HG03442 (cell line): ENCODE measurements around the gene JPT1.

ENCODE experiments used
- ATAC-seq: cut with Tn5 transposase; IDR thresholded peaks from one replicate; pipeline ENCODE4 v1.9.1; 2021; ENCODE audit warnings: mild to moderate bottlenecking, moderate library complexity; ENCODE audit not compliant: unreplicated experiment

The JPT1 gene

GRCh38 chr17:75108193-75108592, 46.1 kb downstream of the JPT1 start:
- no peak for ATAC-seq

DNA sequence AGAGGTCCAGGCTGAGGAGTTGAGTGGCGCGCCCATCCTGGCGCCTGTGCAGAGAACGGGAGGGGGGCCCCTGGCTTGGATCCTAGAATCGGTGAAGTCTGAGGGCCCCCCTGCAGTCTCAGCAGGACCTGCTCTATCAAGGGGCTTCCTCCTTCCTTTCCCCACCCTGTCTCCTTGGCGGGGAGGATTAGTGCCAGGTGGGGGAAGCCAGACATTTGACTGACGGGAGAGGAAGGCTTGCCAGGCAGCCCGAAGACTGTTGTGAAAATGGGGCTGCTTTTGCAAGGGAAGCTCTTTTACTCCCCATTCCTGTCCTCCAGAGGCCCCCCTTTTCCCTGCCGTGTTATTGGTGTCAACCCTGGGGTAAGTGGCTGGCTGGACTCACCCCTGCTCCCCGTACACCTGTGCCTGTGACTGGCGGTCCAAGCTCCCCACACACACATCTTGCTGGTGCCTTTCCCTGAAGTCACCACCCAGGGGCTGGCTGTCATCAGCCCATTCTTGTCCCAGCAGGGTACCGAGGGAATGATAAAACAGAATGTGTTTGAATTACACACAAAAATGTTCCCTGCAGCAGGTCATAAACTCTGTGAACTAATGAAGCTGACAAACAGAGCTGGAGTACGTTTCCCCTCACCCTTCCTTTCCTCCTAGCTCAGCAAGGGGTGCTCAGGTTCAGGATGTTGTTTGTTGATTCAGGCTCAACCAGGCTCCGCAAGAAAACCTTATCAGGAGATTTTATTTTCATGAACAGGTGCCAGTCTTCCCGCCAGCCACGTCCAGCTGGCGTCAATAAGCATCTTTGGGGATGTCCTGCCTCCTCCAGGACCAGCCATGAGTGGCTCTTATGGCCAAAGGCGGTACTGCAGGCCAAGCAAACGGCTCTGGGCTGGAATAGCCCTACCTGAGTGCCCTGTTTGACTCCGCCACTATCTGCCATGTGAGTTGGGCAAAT, 48.9 kb downstream of the JPT1 start:
- no peak for ATAC-seq

GRCh38 chr17:75103601-75104554, 50.4 kb downstream of the JPT1 start:
- ATAC-seq = no peak

- no peak for ATAC-seq
Measured at GRCh38 chr17:75102385-75102821, 51.9 kb downstream of the JPT1 start.

DNA sequence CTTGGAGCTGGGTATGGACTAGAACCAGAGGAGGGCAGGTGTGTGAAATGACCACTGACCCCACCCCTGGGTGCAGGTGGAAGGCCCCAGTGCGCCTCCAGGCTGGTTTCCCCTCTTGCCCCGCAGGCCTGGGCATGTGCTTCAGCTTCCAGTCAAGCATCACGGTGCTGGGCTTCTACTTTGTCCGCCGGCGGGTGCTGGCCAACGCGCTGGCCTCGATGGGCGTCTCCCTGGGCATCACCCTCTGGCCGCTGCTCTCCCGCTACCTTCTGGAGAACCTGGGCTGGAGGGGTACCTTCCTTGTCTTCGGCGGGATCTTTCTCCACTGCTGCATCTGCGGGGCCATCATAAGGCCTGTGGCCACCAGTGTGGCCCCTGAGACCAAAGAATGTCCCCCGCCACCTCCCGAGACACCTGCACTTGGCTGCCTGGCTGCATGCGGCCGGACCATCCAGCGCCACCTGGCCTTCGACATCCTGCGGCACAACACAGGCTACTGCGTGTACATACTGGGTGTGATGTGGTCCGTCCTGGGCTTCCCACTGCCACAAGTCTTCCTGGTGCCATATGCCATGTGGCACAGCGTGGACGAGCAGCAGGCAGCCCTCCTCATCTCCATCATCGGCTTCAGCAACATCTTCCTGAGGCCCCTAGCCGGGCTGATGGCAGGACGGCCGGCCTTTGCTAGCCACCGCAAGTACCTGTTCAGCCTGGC, 54.3 kb downstream of the JPT1 start:
- no peak for ATAC-seq

- ATAC-seq = no peak
Measured at GRCh38 chr17:75098861-75099260, 55.5 kb downstream of the JPT1 start.

DNA sequence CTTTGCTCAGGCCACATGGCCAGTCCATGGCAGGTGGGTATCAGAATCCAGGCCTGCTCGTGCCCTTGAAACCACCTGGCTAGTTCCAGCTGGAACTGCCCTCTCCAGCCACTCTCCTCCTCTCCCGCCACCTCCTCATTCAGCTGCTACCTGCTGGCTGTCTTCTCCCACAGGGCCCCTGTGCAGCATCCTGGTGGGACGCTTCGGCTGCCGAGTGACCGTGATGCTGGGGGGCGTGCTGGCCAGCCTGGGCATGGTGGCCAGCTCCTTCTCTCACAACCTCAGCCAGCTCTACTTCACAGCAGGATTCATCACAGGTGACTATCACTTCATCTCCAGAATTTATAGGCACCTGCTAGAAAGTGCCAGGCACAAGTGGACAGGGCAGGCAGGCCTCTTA, 56.4 kb downstream of the JPT1 start:
- ATAC-seq = no peak

GRCh38 chr17:75096082-75096625, 58.2 kb downstream of the JPT1 start:
- ATAC-seq = no peak

DNA sequence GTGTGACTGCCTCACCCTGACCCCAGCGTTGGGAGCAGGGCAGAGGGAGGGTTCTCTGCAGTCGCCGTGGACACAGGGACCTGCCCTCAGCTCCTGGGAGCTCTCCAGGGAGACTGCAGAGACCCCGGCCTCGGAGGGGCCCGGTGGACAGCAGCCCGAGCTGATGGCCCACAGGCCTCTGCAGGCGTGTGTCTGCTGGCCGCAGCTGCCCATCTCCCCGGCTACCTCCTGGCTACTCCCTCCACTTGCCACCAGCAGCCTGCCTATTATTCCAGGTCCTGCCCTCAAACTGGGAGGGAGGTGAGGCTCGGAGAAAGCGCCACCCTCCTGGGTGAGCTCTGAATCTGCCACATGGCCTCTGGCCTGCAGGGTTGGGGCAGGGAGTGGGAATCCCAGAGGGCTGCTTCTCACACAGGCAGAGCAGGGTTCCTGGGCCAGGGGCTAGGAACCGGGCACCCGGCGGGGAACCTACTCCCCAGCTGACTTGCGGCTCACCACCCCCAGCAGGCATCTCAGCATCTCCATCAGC, 59.4 kb downstream of the JPT1 start:
- ATAC-seq = no peak

GRCh38 chr17:75093548-75094158, 60.7 kb downstream of the JPT1 start:
- ATAC-seq = no peak

GRCh38 chr17:75091855-75092327, 62.4 kb downstream of the JPT1 start:
- no peak for ATAC-seq

- no peak for ATAC-seq
Measured at GRCh38 chr17:75090871-75091854, 63.1 kb downstream of the JPT1 start.

DNA sequence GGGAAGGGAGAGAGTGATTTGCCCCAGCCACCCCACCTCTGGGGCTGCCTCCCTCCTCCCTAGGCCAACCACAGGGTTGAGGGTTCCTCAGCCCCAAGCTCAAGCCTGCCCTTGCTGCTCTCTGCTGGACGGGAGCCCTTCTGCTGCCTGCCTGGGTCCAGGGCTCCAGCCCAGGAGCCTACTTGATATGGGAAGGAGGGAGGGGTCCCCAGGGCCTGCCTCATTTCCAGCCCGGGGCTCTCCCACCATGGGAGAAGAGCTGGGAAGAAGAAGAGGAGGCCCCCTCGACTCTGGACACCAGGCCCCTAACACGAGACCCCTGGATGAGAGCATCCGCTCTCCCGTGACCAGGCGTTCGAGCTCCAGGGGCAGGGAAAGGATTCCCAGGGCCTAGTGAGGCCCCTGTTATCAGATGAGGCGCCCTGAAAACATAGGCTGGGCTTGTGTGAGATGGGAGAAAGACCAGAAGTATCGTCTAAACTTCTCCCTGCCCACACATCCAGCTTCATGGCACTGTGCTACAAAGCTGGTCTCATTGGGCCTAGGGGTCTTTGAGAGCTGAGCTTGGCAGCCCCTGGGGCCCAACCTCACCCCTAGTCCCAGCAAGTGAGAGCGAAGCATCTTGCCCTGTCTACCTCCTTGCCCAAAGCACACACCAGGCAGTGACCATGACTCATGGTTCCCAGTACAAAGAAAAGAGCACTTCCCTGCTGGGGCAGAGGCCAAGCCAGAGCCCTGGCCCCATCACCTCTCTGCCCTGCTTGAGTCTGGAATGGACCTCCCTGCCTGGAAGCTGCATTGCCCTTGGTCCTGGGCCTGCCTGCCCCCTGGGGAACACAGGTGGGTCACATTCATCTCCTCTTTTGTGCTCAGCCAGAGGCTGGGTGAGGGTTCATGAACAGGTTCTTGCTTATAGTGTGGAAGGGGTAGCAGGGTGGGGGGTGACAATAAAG, 65.6 kb downstream of the JPT1 start:
- ATAC-seq = no peak

DNA sequence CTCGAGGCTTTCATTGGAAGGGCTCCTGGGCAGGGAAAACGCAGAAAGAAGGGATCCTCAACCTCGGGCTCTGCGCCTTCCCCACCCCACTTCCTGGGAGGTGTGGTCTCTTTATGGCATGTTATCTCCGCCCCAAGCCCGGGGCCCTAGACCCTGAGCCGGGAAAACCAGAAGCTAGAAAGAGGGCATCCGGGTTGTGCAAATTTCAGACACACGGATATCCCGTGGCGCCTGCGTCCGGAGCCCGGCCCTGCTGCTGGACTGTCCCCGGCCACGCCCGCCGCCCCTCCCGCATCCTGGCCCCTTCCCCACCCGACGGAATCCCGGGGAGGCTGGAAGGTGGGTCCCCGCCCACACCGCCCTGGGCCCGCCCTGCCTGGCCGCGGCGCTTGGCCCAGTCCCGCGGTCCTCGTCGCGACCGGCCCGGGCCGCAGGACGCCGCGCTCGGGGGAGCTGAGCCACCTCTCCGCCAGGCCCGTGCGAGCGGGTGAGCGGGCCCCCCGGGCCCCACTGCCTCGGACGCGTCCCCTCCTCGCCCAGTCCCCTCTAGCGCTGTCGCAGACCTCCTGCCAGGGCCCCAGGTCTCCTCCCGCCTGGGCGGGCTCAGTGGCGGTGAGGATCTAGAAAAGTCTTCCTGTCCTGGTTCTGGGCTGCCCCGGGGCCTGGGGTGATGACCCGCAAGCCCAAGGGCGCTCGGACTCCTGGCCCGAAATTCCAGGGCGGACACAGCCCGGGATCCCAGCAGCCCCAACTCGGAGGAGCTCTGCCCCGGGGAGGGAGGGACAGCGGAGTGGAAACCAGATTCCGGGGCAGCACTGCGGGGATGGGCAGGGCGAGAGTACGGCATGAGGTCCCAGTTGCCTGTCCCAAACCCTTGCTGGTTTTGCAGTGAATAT, 66.5 kb downstream of the JPT1 start, which contains the start of gene SLC16A5:
TSS of gene SLC16A5 (plus strand) at position 397 of the 896 bp plus-strand sequence. CDS start 5,683 bp downstream, outside the sequence.
- no peak for ATAC-seq

GRCh38 chr17:75087182-75087557, 67.1 kb downstream of the JPT1 start:
- no peak for ATAC-seq

DNA sequence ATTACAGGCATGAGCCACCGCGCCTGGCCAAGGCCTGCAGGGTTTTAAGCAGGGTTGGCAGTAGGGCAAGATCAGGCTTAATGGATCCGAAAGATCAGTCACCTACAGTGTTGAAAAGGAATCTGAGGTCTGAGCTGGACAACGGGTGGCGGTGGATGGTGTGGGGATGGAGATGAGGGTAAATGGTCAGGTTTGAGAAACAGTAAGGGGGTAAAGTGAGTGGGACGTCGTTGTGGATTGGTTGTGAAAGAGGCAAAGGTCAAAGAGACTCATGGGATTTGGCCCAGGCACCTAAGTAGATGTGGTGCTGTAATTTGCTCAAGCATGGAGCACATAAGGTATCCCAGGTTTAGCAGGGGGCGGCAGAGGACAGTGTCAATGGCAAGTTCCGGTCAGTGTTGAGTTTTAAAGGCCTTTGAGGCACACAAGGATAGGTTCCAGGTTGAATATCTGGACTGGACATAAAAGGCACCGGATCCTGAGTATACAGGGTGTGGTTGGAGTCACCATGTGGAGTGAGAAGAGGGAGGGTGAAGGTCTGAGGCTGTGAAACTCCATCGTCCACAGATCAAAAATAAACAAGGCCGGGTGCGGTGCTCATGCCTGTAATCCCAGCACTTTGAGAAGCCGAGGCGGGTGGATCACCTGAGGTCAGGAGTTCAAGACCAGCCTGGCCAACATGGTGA, 67.7 kb downstream of the JPT1 start:
- no peak for ATAC-seq
